ENCODE data around the gene CCR3. TPM values are rescaled to one million over a fixed set of nuclear protein-coding genes. Genes with fewer than 3 reads are reported as not detected.
A peak's percentile ranks its signal among the peaks of the same experiment; 100 is the strongest.

CCR3 gene
- polyA plus RNA-seq, 1 donor (not counting 4 experiments of a cell fraction or from before 2014, with no cell fraction given) = 0.16 TPM

DNA sequence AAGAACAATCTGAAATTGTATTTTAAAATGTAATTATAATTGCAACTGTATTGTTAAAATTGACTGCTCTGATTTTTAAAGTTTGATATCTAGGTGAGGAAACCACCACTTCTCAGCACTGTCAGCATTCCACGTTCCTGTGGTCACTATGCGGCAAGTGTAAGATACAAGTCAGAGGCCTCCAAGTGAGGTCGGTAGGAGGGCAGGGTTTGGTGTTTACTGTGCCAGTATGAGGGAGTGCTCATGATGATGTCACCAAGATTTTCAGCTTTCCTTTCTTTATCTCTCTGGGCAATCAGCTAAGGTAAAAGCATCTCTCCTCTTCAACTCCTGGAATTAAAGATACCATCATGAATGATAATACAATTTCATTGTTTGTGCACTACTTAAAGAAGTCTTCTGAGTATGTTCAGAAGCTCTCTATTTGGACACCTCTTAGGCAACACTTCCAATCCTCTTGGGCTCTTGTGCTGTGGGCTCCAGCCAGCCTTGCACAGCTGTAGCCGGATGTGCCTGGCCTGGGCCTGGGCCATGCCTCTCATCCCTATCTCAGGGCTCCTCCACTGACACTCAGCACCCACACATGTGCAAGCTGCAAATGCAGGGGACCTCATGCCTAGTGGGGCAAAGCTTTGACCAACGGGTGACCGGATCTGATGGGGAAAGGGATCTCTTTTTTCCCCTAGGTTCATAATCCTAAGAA, 42.9 kb downstream of the CCR3 start:
- Histone ChIP-seq H3K4me2 (ENCODE audit: control insufficient read depth, extremely low read depth, insufficient read depth, low read depth, low read length) (no peak overlapping the region), H3K79me2 (ENCODE audit: control insufficient read depth, insufficient read depth, low read length) (no peaks in the 10 kb centered on the region), H3K27ac (ENCODE audit: control insufficient read depth, insufficient read depth, low read length) (no peak overlapping the region), H3K36me3 (ENCODE audit: control insufficient read depth in 2 of 2, extremely low read depth in 1 of 2, insufficient read depth in 2 of 2, low read length in 2 of 2) (no peaks in the 10 kb centered on the region), H3K27me3 (ENCODE audit: control insufficient read depth, extremely low read depth, insufficient read depth, low read length) (no peaks in the 10 kb centered on the region), H3K9ac (ENCODE audit: control insufficient read depth, extremely low read depth, insufficient read depth, low read length) (no peak overlapping the region), H3K4me1 (ENCODE audit: control insufficient read depth, extremely low read depth, insufficient read depth, low read length) (peaks cover 3% of the 10 kb centered on the region), H4K20me1 (ENCODE audit: control insufficient read depth, extremely low read depth, insufficient read depth, low read length) (no peaks in the 10 kb centered on the region), H3K9me3 (ENCODE audit: control insufficient read depth, low read depth, low read length) (no peaks in the 10 kb centered on the region), H2AFZ (ENCODE audit: control insufficient read depth, low read length) (no peak overlapping the region), H3K4me3 (ENCODE audit: control insufficient read depth in 2 of 3, extremely low read depth in 1 of 3, insufficient read depth in 2 of 3, low read depth in 1 of 3, low read length in 3 of 3) (no peak overlapping the region), H3K9me1 (ENCODE audit: control insufficient read depth, extremely low read depth, insufficient read depth, low read length) (no peaks in the 10 kb centered on the region)
- DNase-seq (ENCODE audit: low read depth, low spot score) (no peak), FAIRE-seq (peak; percentile 56)
- dilution Hi-C loops (cut with MboI; ENCODE audit: extremely low pct_ligation_motif_present, low sequenced_read_pairs) = no loop called here
- TF ChIP-seq, protein P1, sequence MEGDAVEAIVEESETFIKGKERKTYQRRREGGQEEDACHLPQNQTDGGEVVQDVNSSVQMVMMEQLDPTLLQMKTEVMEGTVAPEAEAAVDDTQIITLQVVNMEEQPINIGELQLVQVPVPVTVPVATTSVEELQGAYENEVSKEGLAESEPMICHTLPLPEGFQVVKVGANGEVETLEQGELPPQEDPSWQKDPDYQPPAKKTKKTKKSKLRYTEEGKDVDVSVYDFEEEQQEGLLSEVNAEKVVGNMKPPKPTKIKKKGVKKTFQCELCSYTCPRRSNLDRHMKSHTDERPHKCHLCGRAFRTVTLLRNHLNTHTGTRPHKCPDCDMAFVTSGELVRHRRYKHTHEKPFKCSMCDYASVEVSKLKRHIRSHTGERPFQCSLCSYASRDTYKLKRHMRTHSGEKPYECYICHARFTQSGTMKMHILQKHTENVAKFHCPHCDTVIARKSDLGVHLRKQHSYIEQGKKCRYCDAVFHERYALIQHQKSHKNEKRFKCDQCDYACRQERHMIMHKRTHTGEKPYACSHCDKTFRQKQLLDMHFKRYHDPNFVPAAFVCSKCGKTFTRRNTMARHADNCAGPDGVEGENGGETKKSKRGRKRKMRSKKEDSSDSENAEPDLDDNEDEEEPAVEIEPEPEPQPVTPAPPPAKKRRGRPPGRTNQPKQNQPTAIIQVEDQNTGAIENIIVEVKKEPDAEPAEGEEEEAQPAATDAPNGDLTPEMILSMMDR (optimal IDR thresholded peaks at IDR 0.05 in 1 of 3, IDR thresholded peaks at IDR 0.05 in 1 of 3, conservative IDR thresholded peaks at IDR 0.05 in 1 of 3; ENCODE audit: extremely low read depth in 1 of 3, insufficient read depth in 2 of 3, low read length in 3 of 3) = no peak
- no peak for TF ChIP-seq EZH2 (IDR thresholded peaks at IDR 0.05; ENCODE audit: low read length)

DNA sequence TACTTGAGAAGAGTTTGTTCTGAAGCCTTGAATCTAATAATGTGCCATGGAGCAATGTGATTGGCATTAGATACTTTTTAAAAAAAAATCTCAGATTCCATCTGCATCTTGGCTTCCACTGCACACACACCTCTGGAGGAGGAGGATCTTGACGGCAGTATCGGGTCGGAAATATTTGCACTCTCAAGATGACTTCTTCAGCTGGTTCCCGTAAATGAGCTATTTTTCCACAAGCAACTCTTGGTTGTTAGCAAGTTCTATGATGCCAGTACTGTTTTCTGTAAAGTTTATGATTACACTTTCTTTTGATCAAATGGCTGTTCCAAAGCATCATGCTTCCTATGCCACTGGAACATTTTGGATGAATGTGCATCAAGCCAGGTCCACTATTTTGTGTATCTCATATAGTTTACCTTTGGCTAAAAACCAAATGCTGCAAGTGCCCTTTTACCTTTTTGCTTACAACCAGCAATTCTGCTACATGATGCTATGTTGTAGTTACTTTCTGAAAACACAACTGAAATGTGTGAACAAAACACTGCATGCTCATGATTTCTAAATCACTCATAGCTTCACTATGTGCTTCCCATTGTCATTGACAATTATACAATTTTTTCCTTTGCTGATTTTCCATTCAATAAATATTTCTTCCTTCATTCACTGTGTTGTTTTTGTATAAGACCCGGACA, 43.8 kb downstream of the CCR3 start:
- no peaks in the 10 kb centered on the region for H3K27me3 ChIP-seq (ENCODE audit: control insufficient read depth, extremely low read depth, insufficient read depth, low read length)
- dilution Hi-C loops (cut with MboI; ENCODE audit: extremely low pct_ligation_motif_present, low sequenced_read_pairs) = no loop called here
- H3K36me3 ChIP-seq (ENCODE audit: control insufficient read depth in 2 of 2, extremely low read depth in 1 of 2, insufficient read depth in 2 of 2, low read length in 2 of 2) = no peaks in the 10 kb centered on the region
- TF ChIP-seq, protein P1 (optimal IDR thresholded peaks at IDR 0.05 in 1 of 3, IDR thresholded peaks at IDR 0.05 in 1 of 3, conservative IDR thresholded peaks at IDR 0.05 in 1 of 3; ENCODE audit: extremely low read depth in 1 of 3, insufficient read depth in 2 of 3, low read length in 3 of 3) = no peak
- TF ChIP-seq EZH2 (IDR thresholded peaks at IDR 0.05; ENCODE audit: low read length) = no peak
- H3K27ac ChIP-seq (ENCODE audit: control insufficient read depth, insufficient read depth, low read length) = no peak overlapping the region
- H3K4me3 ChIP-seq (ENCODE audit: control insufficient read depth in 2 of 3, extremely low read depth in 1 of 3, insufficient read depth in 2 of 3, low read depth in 1 of 3, low read length in 3 of 3) = no peak overlapping the region
- no peak overlapping the region for H3K9ac ChIP-seq (ENCODE audit: control insufficient read depth, extremely low read depth, insufficient read depth, low read length)
- no peaks in the 10 kb centered on the region for H3K9me3 ChIP-seq (ENCODE audit: control insufficient read depth, low read depth, low read length)
- H3K79me2 ChIP-seq (ENCODE audit: control insufficient read depth, insufficient read depth, low read length) = no peaks in the 10 kb centered on the region
- H3K4me2 ChIP-seq (ENCODE audit: control insufficient read depth, extremely low read depth, insufficient read depth, low read depth, low read length) = no peak overlapping the region
- no peaks in the 10 kb centered on the region for H3K9me1 ChIP-seq (ENCODE audit: control insufficient read depth, extremely low read depth, insufficient read depth, low read length)
- H4K20me1 ChIP-seq (ENCODE audit: control insufficient read depth, extremely low read depth, insufficient read depth, low read length) = no peaks in the 10 kb centered on the region
- FAIRE-seq (no peak), DNase-seq (ENCODE audit: low read depth, low spot score) (no peak)
- H3K4me1 ChIP-seq (ENCODE audit: control insufficient read depth, extremely low read depth, insufficient read depth, low read length) = no peaks in the 10 kb centered on the region
- no peak overlapping the region for H2AFZ ChIP-seq (ENCODE audit: control insufficient read depth, low read length)
